H1 (cell line): ENCODE data around the gene MYDGF. TPM values are rescaled to one million over a fixed set of nuclear protein-coding genes. Genes with fewer than 3 reads are reported as not detected.

Experiments
- CTCF ChIA-PET: fragments of 300-600 bp; sonication (Branson Sonifier 250); formaldehyde crosslinking; loops from one replicate; lab custom pipeline; 2021; ENCODE audit not compliant: partially characterized antibody; lab: Charles Lee
- POLR2A ChIA-PET: fragments of 300-600 bp; sonication (Branson Sonifier 250); formaldehyde crosslinking; loops from one replicate; lab custom pipeline; 2021; ENCODE audit warnings: inconsistent platforms; ENCODE audit not compliant: partially characterized antibody; lab: Charles Lee
- DNase-seq, 2 experiments: peaks; one replicate each; pipeline versions ENCODE4 v3.0.0 to v3.0.0-alpha.2; 2010 to 2022; ENCODE audit warnings: low spot score in 2 of 2, low read depth in 1 of 2, mixed read lengths in 1 of 2
- FAIRE-seq: peaks from 2 replicates; lab custom pipeline; 2011; peaks lifted over from hg19 to GRCh38; lab: Jason Lieb, UNC
- H2AFZ ChIP-seq: 2 replicates; pipeline ENCODE4 v1.8.1; 2012; ENCODE audit warnings: low read length, inconsistent platforms
- H2AK5ac ChIP-seq: 2 replicates; pipeline ENCODE4 v1.6.1; 2013; ENCODE audit warnings: low read depth, low read length
- H2BK120ac ChIP-seq: replicated peaks from 2 replicates; pipeline ENCODE3; 2013; ENCODE audit warnings: low read depth, low read length, inconsistent platforms
- H2BK12ac ChIP-seq: 2 replicates; pipeline ENCODE4 v1.6.1; 2013; ENCODE audit warnings: low read depth, low read length
- H2BK15ac ChIP-seq: 2 replicates; pipeline ENCODE4 v1.6.1; 2013; ENCODE audit warnings: low read length
- H2BK20ac ChIP-seq: 2 replicates; pipeline ENCODE4 v1.6.1; 2013; ENCODE audit warnings: low read length
- H2BK5ac ChIP-seq: 2 replicates; pipeline ENCODE4 v1.6.1; 2013; ENCODE audit warnings: low read depth, low read length
- H3K14ac ChIP-seq: 2 replicates; pipeline ENCODE4 v1.6.1; 2013; ENCODE audit warnings: inconsistent platforms; ENCODE audit not compliant: insufficient read length
- H3K18ac ChIP-seq: 2 replicates; pipeline ENCODE4 v1.6.1; 2013; ENCODE audit warnings: low read length; ENCODE audit errors: extremely low read depth
- H3K23ac ChIP-seq: 2 replicates; pipeline ENCODE4 v1.6.1; 2013; ENCODE audit warnings: inconsistent platforms; ENCODE audit not compliant: insufficient read length
- H3K23me2 ChIP-seq: 2 replicates; pipeline ENCODE4 v1.6.1; 2013; ENCODE audit warnings: low read depth, low read length
- H3K27ac ChIP-seq: 2 replicates; pipeline ENCODE4 v1.6.1; 2011; ENCODE audit warnings: low read depth, low read length, inconsistent platforms
- H3K27me3 ChIP-seq, 4 experiments: replicated peaks in 1 of 4; 1 replicate in 1 of 4; 2 replicates in 3 of 4; pipeline versions ENCODE4 v1.6.1 to v1.8.1; 2011 to 2013; ENCODE audit warnings: low read length in 3 of 4, mild to moderate bottlenecking in 3 of 4, inconsistent platforms in 2 of 4, mixed read lengths in 2 of 4, moderate library complexity in 1 of 4; ENCODE audit not compliant: control insufficient read depth in 3 of 4, insufficient read depth in 3 of 4; ENCODE audit errors: extremely low read depth in 1 of 4
- H3K36me3 ChIP-seq, 4 experiments: 2 replicates each; pipeline versions ENCODE4 v1.6.1 to v1.8.1; 2011 to 2013; ENCODE audit warnings: mild to moderate bottlenecking in 4 of 4, low read length in 3 of 4, moderate library complexity in 2 of 4, control low read depth in 1 of 4, inconsistent platforms in 1 of 4; ENCODE audit not compliant: insufficient read depth in 4 of 4, control insufficient read depth in 2 of 4
- H3K4ac ChIP-seq: replicated peaks from 2 replicates; pipeline ENCODE3; 2013; ENCODE audit warnings: low read length, low read depth, mixed read lengths, inconsistent platforms; ENCODE audit not compliant: insufficient read length
- H3K4me1 ChIP-seq, 4 experiments: replicated peaks in 1 of 4; 1 replicate in 1 of 4; 2 replicates in 3 of 4; pipeline versions ENCODE4 v1.6.1 to v1.8.1; 2011 to 2013; ENCODE audit warnings: low read length in 3 of 4, inconsistent platforms in 2 of 4, mixed read lengths in 1 of 4; ENCODE audit not compliant: insufficient read depth in 4 of 4, control insufficient read depth in 3 of 4
- H3K4me2 ChIP-seq, 2 experiments: 2 replicates each; pipeline versions ENCODE4 v1.6.1 to v1.8.1; 2011 to 2013; ENCODE audit warnings: low read depth in 2 of 2, low read length in 2 of 2, control low read depth in 1 of 2, inconsistent platforms in 1 of 2, mild to moderate bottlenecking in 1 of 2; ENCODE audit not compliant: insufficient read depth in 1 of 2
- H3K4me3 ChIP-seq, 4 experiments: fragments of 200-600, 300-600 bp in 1 of 4; sonication (generic), shearing (Covaris generic), sonication (Bioruptor Twin) in 1 of 4; 2 replicates each; pipeline versions ENCODE4 v1.5.1 to v1.8.1; 2011 to 2016; ENCODE audit warnings: low read length in 4 of 4, low read depth in 3 of 4, control low read depth in 2 of 4, inconsistent platforms in 2 of 4, mild to moderate bottlenecking in 2 of 4, mixed read lengths in 1 of 4, moderate library complexity in 1 of 4; ENCODE audit not compliant: insufficient read depth in 2 of 4; ENCODE audit errors: extremely low read depth in 1 of 4
- H3K56ac ChIP-seq: replicated peaks from 2 replicates; pipeline ENCODE3; 2013; ENCODE audit warnings: low read depth, mild to moderate bottlenecking, mixed read lengths, low read length, inconsistent platforms; ENCODE audit not compliant: insufficient read length
- H3K79me1 ChIP-seq: 2 replicates; pipeline ENCODE4 v1.6.1; 2013; ENCODE audit warnings: low read depth, low read length, control low read depth
- H3K79me2 ChIP-seq, 2 experiments: 2 replicates each; pipeline versions ENCODE4 v1.6.1 to v1.8.1; 2012 to 2013; ENCODE audit warnings: low read length in 2 of 2, mild to moderate bottlenecking in 2 of 2, inconsistent platforms in 1 of 2; ENCODE audit not compliant: insufficient read depth in 2 of 2, control insufficient read depth in 1 of 2
- H3K9ac ChIP-seq, 4 experiments: replicated peaks in 1 of 4; 1 replicate in 1 of 4; 2 replicates in 3 of 4; pipeline versions ENCODE4 v1.6.1 to v1.8.1; 2011 to 2013; ENCODE audit warnings: low read depth in 3 of 4, low read length in 3 of 4, control low read depth in 2 of 4, mild to moderate bottlenecking in 2 of 4, moderate library complexity in 2 of 4, inconsistent platforms in 1 of 4; ENCODE audit errors: extremely low read depth in 1 of 4
- H3K9me3 ChIP-seq, 2 experiments: 2 replicates each; pipeline versions ENCODE4 v1.6.1 to v1.8.1; 2012 to 2013; ENCODE audit warnings: mild to moderate bottlenecking in 2 of 2, moderate library complexity in 2 of 2, control low read depth in 1 of 2, inconsistent platforms in 1 of 2, low read depth in 1 of 2, low read length in 1 of 2, mixed read lengths in 1 of 2; ENCODE audit not compliant: insufficient read depth in 2 of 2
- H4K20me1 ChIP-seq, 2 experiments: replicated peaks in 1 of 2; 2 replicates each; pipeline versions ENCODE3 to v1.8.1; 2011 to 2013; ENCODE audit warnings: inconsistent platforms in 2 of 2, low read length in 2 of 2, mild to moderate bottlenecking in 1 of 2; ENCODE audit not compliant: insufficient read depth in 2 of 2, control insufficient read depth in 1 of 2
- H4K5ac ChIP-seq: 2 replicates; pipeline ENCODE4 v1.6.1; 2013; ENCODE audit warnings: low read length, low read depth, mixed read lengths, inconsistent platforms; ENCODE audit not compliant: insufficient read length
- H4K8ac ChIP-seq: 2 replicates; pipeline ENCODE4 v1.8.0; 2013; ENCODE audit warnings: mild to moderate bottlenecking, moderate library complexity, low read length, inconsistent platforms; ENCODE audit not compliant: insufficient read depth; ENCODE audit errors: extremely low read depth
- H4K91ac ChIP-seq: replicated peaks from 2 replicates; pipeline ENCODE3; 2013; ENCODE audit warnings: low read length, mixed read lengths, inconsistent platforms; ENCODE audit not compliant: insufficient read length
- CBX8 ChIP-seq: fragments of 300-800, 300-1000 bp; sonication (generic); IDR thresholded peaks from 2 replicates; pipeline ENCODE4 v1.7.1; 2016; ENCODE audit warnings: low read depth, low read length, borderline replicate concordance
- CHD2 ChIP-seq: IDR thresholded peaks from 2 replicates; pipeline ENCODE4 v1.6.1; 2012; ENCODE audit warnings: low read length, improper control_type of control experiment
- RAD21 ChIP-seq, 2 experiments: IDR thresholded peaks in 1 of 2; conservative IDR thresholded peaks in 1 of 2; 2 replicates each; pipeline ENCODE4 v1.6.1; 2011; ENCODE audit warnings: low read depth in 2 of 2, low read length in 2 of 2, improper control_type of control experiment in 1 of 2, inconsistent platforms in 1 of 2, mild to moderate bottlenecking in 1 of 2, moderate library complexity in 1 of 2
- WGBS, 2 experiments: shearing (Covaris generic) in 1 of 2; methylation state at CpG; one replicate each; pipeline versions ENCODE4 v1.1.6 to v1.1.7; 2013 to 2015; ENCODE audit warnings: low lambda C conversion rate in 2 of 2, mixed read lengths in 2 of 2, inconsistent platforms in 1 of 2, low coverage in 1 of 2, missing lambda C conversion rate in 1 of 2; ENCODE audit not compliant: insufficient replicate concordance in 2 of 2, insufficient coverage in 1 of 2, insufficient read length in 1 of 2; ENCODE audit errors: extremely low coverage in 1 of 2, missing lambda C conversion rate in 1 of 2; 5-methylcytosine and 5-hydroxymethylcytosine counted together
- polyA plus RNA-seq, 7 experiments: library from polyadenylated mRNA; depleted of rRNA in 3 of 7; stranded (reverse) in 5 of 7; unstranded in 2 of 7; fragments of >200 nt in 5 of 7; fragments of 200-250 nt in 2 of 7; gene quantifications; 1 replicate in 5 of 7; 2 replicates in 1 of 7; 4 replicates in 1 of 7; pipeline versions ENCODE4 v1.2.1 to v1.2.3, GENCODE V29; 2011 to 2013; ENCODE audit warnings: missing spikeins in 2 of 7, mixed read lengths in 2 of 7
- total RNA-seq: library from RNA; stranded (reverse); fragmentation: NEBNext Ultra II Directional; extraction: Animal tissue kit (Norgen Biotek cat#: 25700); gene quantifications from 2 replicates; pipeline ENCODE4 v1.2.1, GENCODE V29; 2021

MYDGF gene
- total and polyA plus RNA-seq, 2 of the 8 experiments (the other 6 are each of a cell fraction or from before 2014, with no cell fraction given): 40.6 to 51.1 TPM

- Histone ChIP-seq H4K5ac (no peak overlapping the region), H4K8ac (peak overlapping the region; percentile 16; the same call in 1 of the 2 replicates)
- TF ChIP-seq RAD21 (IDR thresholded peaks at IDR 0.05 in 1 of 2, conservative IDR thresholded peaks at IDR 0.05 in 1 of 2; ENCODE audit: low read depth in 2 of 2, low read length in 2 of 2) (no peak), CHD2 (no peak), CBX8 (no peak)
- TF ChIP-seq, all 59 proteins: peak for 0
- H4K20me1 ChIP-seq: no peaks in the 10 kb centered on the region
- no peaks in the 10 kb centered on the region for H3K9me3 ChIP-seq
- peaks cover 0 to 3% (median 0%) of the 10 kb centered on the region in 4 experiments; a peak in 4 of 7 replicates for H3K4me1 ChIP-seq
- no peak overlapping the region for H3K9ac ChIP-seq
- no peak overlapping the region for H2BK12ac ChIP-seq
- no peak overlapping the region for H4K91ac ChIP-seq
- no peaks in the 10 kb centered on the region for H3K79me2 ChIP-seq
- no peak overlapping the region for H2BK15ac ChIP-seq
- H3K4me3 ChIP-seq: no peak overlapping the region
- ChIA-PET POLR2A (interaction anchor here (0.7 to 1.4 kb wide), 3 partner anchors 12 to 635 kb away, joined by 3 to 5 read pairs (median 3); no protein-coding TSS in a partner anchor), CTCF (interaction anchor here (1.0 to 16.3 kb wide), 7 partner anchors 13 to 50 kb away, joined by 3 to 316 read pairs (median 8); no protein-coding TSS in a partner anchor)
- no peak overlapping the region for H3K18ac ChIP-seq
- no peak overlapping the region for H2AK5ac ChIP-seq
- no peak overlapping the region for H3K4ac ChIP-seq
- H3K23me2 ChIP-seq: no peaks in the 10 kb centered on the region
- H2BK20ac ChIP-seq: no peak overlapping the region
- H3K27me3 ChIP-seq: peaks cover 0 to 2% (median 0%) of the 10 kb centered on the region in 4 experiments; a peak in 2 of 7 replicates
- no peaks in the 10 kb centered on the region for H3K36me3 ChIP-seq
- H3K56ac ChIP-seq: no peak overlapping the region
- H3K4me2 ChIP-seq: no peak overlapping the region
- no peak overlapping the region for H3K23ac ChIP-seq
- H3K79me1 ChIP-seq: no peaks in the 10 kb centered on the region
- DNase-seq (no peak), FAIRE-seq (no peak)
- 82% methylated on average over 2 of the region's 2 CpGs; no CpG with 5 or more reads in 1 of the 2 experiments for WGBS, 2 experiments
- H3K27ac ChIP-seq: no peak overlapping the region
- H2BK120ac ChIP-seq: no peak overlapping the region
- no peak overlapping the region for H2BK5ac ChIP-seq
- H2AFZ ChIP-seq: no peak overlapping the region
- no peak overlapping the region for H3K14ac ChIP-seq
These were observed 49.5 kb downstream of the MYDGF start for GRCh38 chr19:4620675-4621074.
